HG03439 (cell line): ENCODE data around the gene DRICH1.
"Not testable (repeated sequence)": the region's sequence is repeated elsewhere in the genome, so short reads cannot be mapped to it uniquely, and the experiment has no call there.

ENCODE experiments used
- ATAC-seq: cut with Tn5 transposase; IDR thresholded peaks from one replicate; pipeline ENCODE4 v1.9.1; 2021; ENCODE audit warnings: mild to moderate bottlenecking, moderate library complexity; ENCODE audit not compliant: unreplicated experiment

The DRICH1 gene

DNA sequence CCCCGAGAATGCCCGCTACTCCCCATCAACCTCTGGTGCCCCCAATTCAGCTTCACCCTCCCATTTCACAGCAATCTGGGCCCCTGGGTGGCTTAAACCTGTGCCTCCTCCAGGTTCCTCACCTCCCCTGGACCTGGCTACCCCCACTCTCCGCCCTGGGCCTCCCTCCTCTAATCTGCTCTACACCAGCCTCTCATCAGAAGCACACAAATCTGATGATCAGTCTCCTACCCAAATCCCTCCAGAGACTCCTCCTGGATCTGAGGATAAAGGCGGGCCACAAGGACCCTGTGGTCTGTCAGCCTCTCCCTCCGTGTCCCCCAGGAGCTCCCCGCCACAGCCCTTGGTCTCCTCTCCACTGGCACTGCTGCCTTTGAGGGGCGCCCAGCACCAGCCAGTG, 28.9 kb downstream of the DRICH1 start:
- ATAC-seq, result no peak

DNA sequence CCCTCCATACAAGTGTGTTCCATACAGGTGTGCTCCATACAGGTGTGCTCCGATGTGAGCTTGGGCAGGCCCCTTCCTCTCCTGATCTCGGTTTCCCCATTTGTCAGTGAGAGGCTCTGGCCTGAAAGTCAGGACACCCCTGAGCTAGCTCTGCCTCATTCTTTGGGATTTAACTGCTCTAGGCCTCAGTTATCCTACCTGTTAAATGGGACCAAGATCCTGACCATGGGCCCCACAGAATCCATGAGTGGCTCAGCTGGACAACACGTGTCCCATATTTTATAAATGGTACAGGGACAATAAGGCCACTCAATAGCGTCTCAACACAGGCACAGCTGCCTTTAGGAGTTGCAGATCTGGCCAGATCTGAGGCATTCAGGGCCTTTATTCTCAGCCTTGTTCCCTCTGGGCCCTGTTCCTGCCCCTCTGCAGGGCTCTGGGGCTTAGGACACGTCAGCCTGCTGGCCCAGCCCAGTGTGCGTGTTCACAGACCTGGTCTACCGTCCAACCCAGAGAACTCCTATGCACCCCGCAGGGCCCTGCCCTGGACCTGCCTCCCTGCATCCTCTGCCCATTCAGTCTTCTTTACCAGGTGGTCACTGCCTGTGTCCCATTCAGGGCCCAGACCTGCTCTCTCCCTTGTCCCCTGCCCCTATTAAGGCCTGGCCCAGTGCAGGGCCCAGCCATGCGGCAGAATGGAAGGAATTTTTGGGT, 33.2 kb downstream of the DRICH1 start:
- ATAC-seq, result no peak

DNA sequence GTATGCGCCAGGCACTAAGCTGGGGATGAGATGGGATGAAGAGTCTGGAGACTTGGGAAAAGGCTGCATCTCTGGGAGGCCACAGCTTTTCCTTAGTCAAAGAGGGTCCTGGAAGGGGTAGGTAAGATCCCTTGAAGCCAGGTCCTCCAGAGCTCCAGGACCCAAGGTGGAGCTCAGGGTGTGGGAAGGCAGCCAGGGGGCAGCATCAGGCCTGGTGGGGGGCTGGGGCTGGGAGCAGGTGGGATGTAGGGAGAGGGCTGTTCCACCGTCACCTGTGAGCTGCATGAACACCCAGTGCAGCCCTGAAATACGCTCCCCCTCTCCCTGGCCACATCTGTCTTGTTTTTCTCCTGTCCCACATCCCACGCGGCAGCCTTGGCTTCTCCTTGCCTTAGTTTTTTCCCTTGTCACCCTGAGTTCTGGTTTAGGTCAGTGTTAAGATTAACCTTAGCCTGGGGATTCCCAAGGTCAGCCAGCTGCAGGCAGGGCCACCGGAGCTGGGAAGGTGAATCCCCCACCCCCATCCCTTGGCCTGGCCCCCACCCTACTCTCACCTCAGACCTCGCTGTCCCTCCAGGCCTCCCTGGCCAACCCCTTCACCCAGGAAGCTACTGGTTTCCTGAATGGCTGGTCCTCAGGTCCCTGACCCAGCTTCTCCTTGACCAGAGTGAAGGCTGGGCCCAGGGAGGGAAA, 34.4 kb downstream of the DRICH1 start:
- not testable (repeated sequence) for ATAC-seq

DNA sequence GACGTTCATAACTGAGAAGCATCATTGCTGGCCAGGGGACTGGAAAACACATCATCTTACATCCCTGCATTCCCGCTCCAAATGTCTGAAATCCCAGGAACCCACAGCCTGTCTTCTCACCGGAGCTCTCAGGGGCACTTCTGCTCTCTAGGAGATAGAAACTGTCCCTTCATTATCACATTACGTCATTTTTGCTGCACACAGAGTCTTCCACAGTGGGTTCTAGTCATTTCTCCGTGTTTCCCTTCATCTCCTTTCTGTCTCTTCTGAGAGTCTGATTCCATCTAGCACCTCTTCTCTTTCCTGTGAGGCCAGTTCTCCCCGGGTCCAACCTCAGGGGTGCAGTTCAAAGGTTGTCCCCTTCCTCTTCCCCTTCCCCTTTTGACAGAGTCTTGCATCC, 36.2 kb downstream of the DRICH1 start:
- ATAC-seq, result not testable (repeated sequence)

DNA sequence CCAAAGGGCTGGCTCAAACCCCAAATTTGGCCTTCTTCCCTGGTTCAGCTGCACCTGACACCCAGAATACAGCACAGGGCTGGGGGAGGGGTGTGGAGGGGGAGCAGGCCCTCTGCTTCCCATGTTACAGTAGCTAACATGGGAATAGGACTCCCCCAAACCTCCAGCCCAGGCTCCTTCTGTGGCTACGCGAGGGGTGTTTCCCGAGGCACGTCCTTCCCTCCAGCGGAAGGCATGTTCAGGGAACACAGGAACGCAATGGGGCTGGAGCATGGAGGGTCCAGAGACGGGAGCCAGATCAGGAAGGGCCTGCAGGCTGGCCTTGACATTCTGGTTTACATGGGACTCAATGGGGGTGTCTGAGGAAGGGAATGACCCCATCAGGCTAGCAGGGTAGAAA, 40.3 kb downstream of the DRICH1 start:
- ATAC-seq, result no peak

DNA sequence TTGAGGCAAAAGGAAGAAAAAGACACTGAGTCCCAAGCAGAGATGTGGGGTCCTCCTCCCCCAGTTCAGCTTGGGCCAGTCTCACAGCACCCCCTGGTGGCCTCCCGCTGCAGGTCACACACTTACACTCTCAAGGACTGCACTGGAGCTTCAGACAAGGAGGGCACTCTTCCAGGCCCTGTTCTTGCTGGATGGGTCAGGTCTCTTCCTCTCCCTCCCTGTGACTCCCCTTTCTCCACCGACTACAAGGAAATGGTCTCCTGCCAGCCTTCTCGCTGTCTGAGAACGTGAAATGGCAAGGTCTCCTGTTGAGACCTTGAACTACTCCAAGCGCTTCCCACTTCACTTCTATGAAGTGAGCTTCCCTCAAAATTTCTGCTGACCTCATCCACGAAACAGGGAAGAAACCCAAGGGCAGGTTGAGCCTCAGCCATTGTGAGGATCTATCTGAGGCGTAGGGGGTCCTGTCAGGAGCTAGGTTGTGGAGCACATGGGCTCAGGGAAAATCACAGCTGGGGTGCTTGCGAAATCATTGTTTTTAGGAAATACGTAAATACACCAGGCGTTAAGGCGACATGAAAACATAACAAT, 40.8 kb downstream of the DRICH1 start:
- ATAC-seq, result no peak

DNA sequence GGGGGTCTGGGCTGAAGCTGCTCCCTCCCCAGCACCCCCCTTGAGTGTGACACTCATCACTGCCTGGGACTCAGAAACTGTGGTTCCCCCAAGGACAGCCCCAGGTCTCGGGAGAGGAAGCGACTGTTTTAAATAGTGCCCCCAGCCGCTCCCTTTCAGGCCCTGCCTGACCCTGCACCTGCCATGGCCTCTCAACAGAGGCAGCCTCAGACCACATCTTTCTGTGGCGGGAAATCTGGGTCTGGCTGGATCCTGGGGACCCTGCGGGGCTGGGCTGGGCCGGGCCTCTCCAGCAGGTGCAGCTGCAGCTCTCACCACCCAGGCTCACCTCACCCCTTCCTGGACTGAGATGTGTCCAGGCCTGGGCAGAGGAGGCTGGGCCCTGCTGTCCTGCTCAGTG, 48.3 kb downstream of the DRICH1 start:
- ATAC-seq, result no peak

DNA sequence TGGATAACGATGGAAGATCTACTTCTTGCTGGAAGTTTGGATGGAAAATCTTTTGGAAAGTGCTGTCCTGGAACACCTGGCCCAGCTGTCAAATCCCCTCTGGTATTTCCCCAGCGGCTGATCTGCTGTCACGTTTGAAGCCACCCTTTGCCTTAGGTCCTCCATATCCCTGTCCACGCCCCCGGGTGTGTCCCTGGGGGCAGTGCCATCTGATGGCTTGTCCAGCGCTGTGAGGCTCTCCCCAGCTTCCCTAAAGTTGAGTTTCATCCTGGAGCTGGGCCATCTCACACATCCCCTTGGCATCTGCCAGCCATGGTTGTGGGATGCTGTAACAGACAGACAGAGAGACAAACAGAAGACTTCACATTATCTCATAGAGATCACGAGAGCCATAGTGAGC, 49.0 kb downstream of the DRICH1 start:
- no peak for ATAC-seq

DNA sequence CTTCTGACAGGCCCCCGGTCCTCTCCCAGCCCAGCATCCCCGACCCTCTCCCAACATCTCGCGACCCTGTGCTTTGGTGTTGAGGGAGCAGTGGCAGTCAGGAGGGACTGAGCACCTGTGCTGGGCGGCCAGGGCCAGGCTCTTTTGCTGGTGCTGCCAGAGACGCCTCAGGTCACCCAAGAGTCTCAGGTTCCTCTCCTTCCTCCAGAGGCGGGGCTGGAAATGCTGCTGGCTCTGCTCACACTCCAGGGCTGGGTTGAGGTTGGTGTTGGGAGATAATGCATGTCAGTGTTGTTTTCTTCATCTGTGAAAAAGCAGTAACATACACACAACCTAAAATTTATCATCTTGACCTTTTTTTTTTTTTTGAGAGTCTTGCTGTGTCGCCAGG, 50.9 kb downstream of the DRICH1 start:
- no peak for ATAC-seq

DNA sequence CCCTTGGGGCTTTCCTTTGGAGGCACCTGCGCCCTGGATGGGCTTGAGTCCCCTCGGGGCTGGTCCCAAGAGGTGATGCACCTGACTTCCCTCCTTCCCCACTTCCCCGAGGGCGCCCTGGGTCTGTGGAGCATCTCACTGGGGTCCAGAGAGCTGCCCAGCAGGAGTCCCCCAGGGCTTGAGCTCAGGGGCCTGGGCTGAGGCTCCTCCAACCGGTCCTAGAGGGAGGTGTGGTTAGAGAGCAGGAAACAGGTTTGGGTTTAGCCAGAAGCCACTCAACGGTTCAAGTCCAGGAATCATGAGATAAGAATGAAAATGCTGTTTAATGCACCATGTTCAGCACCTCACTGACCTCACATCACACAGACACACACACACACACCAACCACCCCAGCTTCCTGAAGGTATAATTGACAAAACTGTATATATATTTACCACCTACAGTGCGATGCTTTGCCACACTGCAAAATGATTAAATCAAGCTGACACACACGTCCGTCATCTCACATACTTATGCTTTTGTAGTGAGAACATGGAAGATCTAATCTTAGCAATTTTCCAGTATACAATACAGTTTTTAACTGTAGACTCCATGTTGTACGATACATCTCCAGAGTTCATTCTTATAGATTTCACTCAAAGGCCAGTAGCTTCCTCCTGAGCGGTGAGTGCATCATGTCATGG, 51.4 kb downstream of the DRICH1 start:
- ATAC-seq, result no peak

DNA sequence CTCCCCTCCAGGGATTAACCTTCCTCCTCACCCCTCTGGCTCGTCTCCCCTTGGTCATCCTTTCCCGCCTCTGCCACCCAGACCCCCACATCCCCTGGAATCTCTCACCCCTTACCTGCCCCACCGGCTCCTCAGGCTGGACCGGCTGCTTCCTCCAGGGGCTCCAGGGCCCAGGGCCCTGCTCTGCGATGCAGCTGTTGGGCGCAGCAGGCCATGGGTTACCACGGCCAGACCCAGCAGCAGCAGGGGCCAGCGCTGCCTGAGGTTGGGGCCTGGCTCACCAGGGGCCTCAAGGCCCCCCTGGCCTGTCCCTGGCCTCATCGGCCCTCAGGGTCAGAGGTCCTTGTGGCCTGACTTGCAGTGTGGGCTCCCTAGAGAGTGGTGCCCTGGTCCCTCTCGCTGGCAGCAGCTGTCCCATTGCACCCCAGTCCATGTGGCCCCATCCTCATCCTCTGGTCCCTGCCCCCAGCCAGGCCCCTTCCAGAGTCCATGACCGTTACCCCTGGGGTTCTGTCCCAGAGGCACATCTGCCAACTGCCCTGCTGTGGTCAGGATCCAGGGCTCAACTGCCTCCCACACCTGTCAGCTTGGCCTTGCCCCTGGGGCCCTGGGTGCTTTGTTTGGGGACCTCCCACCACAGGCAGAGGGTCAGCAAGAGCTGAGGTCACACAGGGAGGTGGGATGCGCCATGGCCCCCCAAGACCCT, 52.1 kb downstream of the DRICH1 start, which contains the start of gene IGLL1:
IGLL1 (minus strand) TSS at position 421 of the 706 bp plus-strand sequence; CDS start at position 321, 100 bp downstream.
- no peak for ATAC-seq

DNA sequence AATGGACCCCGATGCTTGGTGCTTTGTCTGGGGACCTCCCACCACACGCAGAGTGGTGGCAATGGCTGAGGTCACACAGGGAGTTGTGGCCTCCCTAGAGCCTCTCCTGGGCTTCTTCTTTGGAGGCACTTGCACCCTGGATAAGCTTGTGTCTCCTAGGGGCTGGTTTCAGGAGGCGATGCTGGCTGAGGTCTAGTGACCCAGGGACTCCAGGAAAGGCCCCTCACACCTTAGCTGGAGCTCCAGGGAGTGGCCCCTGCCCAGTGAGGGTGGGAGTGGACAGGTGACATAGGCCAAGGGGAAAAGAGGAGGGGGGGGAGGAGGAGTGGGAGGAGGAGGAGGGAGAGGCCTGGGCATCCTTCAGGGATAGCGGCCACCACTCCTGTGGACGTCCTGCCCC, 52.8 kb downstream of the DRICH1 start:
- ATAC-seq, result no peak

DNA sequence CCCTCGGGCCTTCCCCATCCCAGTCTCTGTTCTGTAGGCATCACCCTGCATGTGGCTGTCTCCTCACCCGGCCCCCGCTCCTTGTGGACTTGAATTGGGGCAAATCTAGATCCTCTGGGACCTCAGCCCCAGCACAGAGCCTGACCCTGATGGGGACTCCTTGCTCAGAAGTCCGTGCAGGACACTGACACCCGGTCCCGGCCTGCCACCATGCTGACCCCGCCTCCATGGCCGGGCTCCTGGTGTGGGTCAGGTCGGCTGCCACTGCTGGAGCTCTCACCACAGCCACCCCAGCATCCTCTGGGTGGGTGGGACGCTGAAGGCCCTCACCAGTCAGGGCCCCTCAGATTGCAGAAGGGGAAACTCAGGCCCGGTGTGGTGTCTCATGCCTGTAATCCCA, 53.8 kb downstream of the DRICH1 start:
- no peak for ATAC-seq

DNA sequence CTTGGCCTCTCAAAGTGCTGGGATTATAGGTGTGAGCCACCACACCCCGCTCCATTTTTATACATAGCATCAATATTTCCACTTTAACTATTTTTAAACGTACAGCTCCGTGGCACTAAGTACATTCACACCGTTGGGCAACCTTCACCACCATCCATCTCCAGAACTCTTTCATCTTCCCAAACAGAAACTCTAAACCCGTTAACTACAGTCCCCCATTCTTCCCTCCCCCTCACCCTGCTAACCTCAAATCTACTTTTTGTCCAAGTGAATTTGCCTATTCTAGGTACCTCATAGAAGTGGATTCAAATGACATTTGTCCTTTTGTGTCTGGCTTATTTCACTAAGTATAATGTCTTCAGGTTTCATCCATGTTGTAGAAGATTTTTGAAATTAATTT, 55.4 kb downstream of the DRICH1 start:
- ATAC-seq, result no peak

DNA sequence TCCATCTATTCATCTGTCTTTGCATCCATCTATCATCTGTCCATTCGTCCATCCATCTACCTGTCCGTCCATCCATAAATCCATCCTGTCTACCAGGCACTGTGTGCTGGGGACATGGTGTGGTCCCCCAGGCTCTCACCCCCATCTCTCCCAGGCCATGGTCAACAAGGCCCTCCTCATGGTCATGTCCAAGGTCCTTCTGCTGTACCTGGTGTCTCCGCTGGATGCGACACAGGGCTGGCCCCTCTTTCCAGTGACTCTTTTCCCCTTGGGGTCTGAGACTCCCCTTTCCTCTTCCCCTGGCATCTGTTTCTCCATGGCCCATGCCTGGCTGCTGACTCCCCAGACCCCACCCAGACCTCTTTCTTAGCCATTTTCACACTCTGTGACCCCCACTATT, 56.5 kb downstream of the DRICH1 start:
- ATAC-seq, result no peak

DNA sequence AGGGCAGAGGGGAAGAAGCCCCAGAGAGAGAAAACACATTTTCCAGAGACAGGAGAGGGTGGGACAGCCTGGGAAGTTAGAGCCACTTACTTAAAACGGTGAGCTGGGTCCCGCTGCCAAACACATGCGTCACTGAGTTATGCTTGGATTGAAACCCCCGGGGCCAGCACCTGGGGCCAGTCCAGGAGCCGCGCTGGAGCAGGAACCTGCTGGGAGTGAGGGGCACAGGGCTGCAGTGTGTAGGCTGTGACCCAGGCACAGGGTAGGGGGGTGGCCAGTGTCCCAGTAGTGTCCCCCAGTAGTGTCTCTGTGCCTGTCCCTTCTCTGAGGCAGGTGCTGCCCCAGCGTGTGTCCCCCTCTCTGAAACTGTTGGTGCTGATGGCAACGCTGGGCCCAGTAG, 57.2 kb downstream of the DRICH1 start:
- no peak for ATAC-seq

DNA sequence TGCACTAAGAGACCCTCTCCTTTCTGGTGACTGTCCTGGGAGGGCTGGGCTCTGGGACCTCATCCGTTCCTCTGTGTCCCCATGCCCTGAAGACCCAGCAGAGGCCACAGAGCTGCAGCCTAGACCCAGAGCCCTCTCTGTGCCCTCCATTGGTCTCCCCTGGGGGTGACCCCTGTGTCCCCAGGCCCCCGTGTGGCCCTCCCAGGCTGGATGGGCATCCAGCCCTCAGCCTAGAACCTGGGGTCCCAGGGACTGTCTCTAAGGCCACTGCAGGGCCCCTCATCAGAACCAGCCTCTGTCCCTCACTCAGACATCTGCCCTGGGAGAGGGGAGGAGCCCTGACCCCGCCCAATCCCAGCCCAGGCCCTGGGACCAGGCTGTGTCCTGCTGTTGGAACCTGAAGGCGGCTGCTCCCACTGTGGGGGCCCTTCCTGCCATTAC, 57.7 kb downstream of the DRICH1 start:
- ATAC-seq, result no peak

DNA sequence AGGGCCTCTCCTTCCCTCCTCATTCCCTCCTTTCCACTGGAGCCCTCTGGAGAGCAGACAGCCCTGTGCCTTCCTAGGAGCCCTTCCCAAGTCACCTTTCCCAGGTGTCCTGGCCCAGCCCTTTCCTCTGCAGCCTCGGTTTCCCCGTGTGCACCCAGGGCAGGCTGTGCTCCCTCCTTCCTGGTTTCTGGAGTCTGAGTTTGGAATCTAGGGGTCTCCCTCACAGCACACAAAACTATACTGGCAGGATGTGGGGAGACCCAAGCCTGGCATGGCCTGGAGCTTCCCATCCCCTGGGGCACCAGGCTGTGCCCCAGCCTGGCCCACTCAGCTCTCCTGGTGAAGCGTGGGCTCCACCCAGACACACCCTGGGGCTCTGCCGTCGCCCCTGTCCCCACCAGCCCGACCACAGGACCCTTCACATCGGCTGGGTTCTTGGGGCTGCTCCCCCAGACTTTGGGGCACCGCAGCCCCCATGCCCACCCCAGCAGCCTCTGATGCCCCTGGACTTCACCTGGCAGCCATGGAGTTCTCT, 58.4 kb downstream of the DRICH1 start:
- not testable (repeated sequence) for ATAC-seq

DNA sequence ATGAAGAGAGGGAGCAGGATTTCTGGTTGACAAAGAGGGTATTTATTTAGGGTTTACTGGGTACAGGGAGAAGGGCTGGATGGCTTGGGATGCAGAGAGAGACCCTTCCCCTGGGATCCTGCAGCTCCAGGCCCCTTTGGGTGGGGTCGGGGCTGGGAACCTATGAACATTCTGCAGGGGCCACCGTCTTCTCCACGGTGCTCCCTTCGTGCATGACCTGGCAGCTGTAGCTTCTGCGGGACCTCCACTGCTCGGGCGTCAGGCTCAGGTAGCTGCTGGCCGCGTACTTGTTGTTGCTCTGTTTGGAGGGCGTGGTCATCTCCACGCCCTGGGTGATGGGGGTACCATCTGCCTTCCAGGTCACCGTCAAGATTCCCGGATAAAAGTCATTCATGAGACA, 59.0 kb downstream of the DRICH1 start:
- not testable (repeated sequence) for ATAC-seq

DNA sequence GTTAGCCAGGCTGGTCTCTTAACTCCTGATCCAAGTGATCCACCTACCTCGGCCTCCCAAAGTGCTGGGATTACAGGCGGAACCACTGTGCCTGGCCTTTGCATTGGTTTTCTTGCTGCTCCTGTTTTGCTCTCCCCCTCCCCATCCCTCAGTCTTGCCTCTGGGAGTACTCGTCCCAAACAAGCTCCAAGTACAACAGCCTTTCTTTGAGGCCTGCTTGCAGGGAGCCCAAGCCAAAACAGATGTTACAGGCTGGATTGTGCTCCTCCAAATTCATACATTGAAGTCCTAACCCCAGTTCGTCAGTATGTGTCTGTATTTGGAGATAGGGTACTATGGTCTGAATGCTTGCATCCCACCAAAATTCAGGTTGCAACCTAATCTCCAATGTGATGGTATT, 60.6 kb downstream of the DRICH1 start:
- no peak for ATAC-seq

DNA sequence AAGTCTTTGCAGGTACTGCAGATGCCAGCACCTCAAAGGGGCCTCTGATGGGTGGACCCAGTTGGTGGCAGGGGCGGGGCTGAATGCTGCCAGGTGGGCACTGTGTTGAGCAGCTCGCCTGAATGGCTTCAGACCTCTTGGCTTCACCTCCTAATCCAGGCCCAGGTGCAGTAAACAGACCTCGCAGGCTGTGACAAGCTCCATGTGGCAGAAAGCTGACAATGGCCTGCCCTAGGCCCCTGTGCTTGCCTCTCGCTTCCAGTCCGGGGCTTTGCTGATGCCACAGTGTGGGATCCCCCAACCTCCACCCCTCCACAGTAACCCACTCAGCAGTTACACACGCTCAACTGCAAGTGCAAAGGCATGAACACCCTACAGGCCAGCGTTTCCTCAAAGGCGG, 61.4 kb downstream of the DRICH1 start:
- no peak for ATAC-seq
